Trophoblast cell (in vitro differentiated cells and primary cell): ENCODE results near the gene P2RY13.

ENCODE experiments used
- DNase-seq, 2 donors: peaks; one replicate each; pipeline ENCODE4 v3.0.0-alpha.2; 2016
- H2AFZ ChIP-seq: 2 replicates; pipeline ENCODE4 v1.6.1; 2013; ENCODE audit warnings: low read length, moderate library complexity, mild to moderate bottlenecking; ENCODE audit not compliant: insufficient read depth, poor library complexity
- H2AK5ac ChIP-seq: 2 replicates; pipeline ENCODE4 v1.6.1; 2013; ENCODE audit warnings: mild to moderate bottlenecking, low read length
- H2BK120ac ChIP-seq: 2 replicates; pipeline ENCODE4 v1.6.1; 2013; ENCODE audit warnings: low read length, mild to moderate bottlenecking, moderate library complexity; ENCODE audit not compliant: insufficient read depth, poor library complexity
- H2BK12ac ChIP-seq: 2 replicates; pipeline ENCODE4 v1.6.1; 2013; ENCODE audit warnings: mild to moderate bottlenecking, low read length, moderate library complexity
- H2BK5ac ChIP-seq: 2 replicates; pipeline ENCODE4 v1.6.1; 2013; ENCODE audit warnings: low read length, low read depth, moderate library complexity, mild to moderate bottlenecking; ENCODE audit not compliant: poor library complexity
- H3K14ac ChIP-seq: 2 replicates; pipeline ENCODE4 v1.6.1; 2013; ENCODE audit warnings: mild to moderate bottlenecking, low read length
- H3K18ac ChIP-seq: 2 replicates; pipeline ENCODE4 v1.6.1; 2013; ENCODE audit warnings: mild to moderate bottlenecking, low read length
- H3K23ac ChIP-seq: 2 replicates; pipeline ENCODE4 v1.6.1; 2013; ENCODE audit warnings: low read length
- H3K27ac ChIP-seq: 2 replicates; pipeline ENCODE4 v1.5.1; 2013; ENCODE audit warnings: low read depth, mild to moderate bottlenecking, inconsistent platforms, low read length, moderate library complexity
- H3K27me3 ChIP-seq: 2 replicates; pipeline ENCODE4 v1.6.1; 2013; ENCODE audit warnings: inconsistent platforms, mild to moderate bottlenecking, low read length, moderate library complexity; ENCODE audit not compliant: insufficient read depth
- H3K36me3 ChIP-seq, 2 experiments: 1 replicate in 1 of 2; 2 replicates in 1 of 2; pipeline ENCODE4 v1.6.1; 2013; ENCODE audit warnings: low read length in 2 of 2, mild to moderate bottlenecking in 2 of 2, moderate library complexity in 1 of 2; ENCODE audit not compliant: insufficient read depth in 2 of 2, control insufficient read depth in 1 of 2
- H3K4ac ChIP-seq: 2 replicates; pipeline ENCODE4 v1.6.1; 2013; ENCODE audit warnings: low read depth, mild to moderate bottlenecking, low read length, moderate library complexity
- H3K4me1 ChIP-seq, 2 experiments: 1 replicate in 1 of 2; 2 replicates in 1 of 2; pipeline ENCODE4 v1.6.1; 2013; ENCODE audit warnings: low read length in 2 of 2, mild to moderate bottlenecking in 2 of 2, moderate library complexity in 1 of 2; ENCODE audit not compliant: insufficient read depth in 2 of 2, control insufficient read depth in 1 of 2
- H3K4me2 ChIP-seq: 2 replicates; pipeline ENCODE4 v1.6.1; 2013; ENCODE audit warnings: inconsistent platforms, mild to moderate bottlenecking, low read length, moderate library complexity
- H3K4me3 ChIP-seq: 2 replicates; pipeline ENCODE4 v1.5.1; 2013; ENCODE audit warnings: mild to moderate bottlenecking, low read depth, low read length, inconsistent platforms
- H3K79me1 ChIP-seq: one replicate; pipeline ENCODE4 v1.6.1; 2013; ENCODE audit warnings: low read length
- H3K79me2 ChIP-seq: 2 replicates; pipeline ENCODE4 v1.6.1; 2013; ENCODE audit warnings: low read length, mild to moderate bottlenecking; ENCODE audit not compliant: control insufficient read depth, insufficient read depth, poor library complexity
- H3K9ac ChIP-seq: 2 replicates; pipeline ENCODE4 v1.6.1; 2013; ENCODE audit warnings: mild to moderate bottlenecking, low read length
- H3K9me3 ChIP-seq: 2 replicates; pipeline ENCODE4 v1.6.1; 2013; ENCODE audit warnings: low read depth, mild to moderate bottlenecking, control low read depth, inconsistent platforms, low read length; ENCODE audit not compliant: insufficient read depth
- H4K12ac ChIP-seq: 2 replicates; pipeline ENCODE4 v1.6.1; 2013; ENCODE audit warnings: low read depth, mild to moderate bottlenecking, low read length, moderate library complexity
- H4K8ac ChIP-seq: 2 replicates; pipeline ENCODE4 v1.6.1; 2013; ENCODE audit warnings: low read depth, mild to moderate bottlenecking, low read length, moderate library complexity
- H4K91ac ChIP-seq: one replicate; pipeline ENCODE4 v1.6.1; 2013; ENCODE audit warnings: low read depth, mild to moderate bottlenecking, low read length, moderate library complexity
- WGBS: extraction: QIAGEN DNeasy Blood & Tissue Kit; methylation state at CpG from one replicate; pipeline ENCODE4 v1.1.7; 2013; ENCODE audit warnings: missing lambda C conversion rate; ENCODE audit not compliant: insufficient read length, insufficient coverage; ENCODE audit errors: extremely low coverage; 5-methylcytosine and 5-hydroxymethylcytosine counted together

The P2RY13 gene

DNA sequence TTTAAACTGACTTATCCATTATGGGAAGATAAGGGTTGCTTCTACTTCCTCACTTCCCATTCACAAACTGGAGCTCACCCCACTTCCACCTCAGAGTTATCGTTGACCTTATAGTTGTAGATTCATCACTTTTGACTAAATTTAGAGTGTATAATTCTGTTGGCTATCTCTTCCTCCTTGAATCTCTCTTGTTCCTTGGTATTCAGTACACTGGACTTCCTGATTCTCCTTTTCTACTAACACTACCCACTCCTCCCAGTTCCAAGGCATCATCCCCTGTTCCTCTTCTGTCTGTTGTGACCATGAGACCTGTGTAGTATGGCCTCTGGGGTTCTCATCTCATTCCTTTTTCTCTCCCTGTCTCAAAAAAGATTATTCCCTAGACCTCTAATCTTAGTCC, 6.8 kb downstream of the P2RY13 start:
- peaks cover 0 to 3% of the 10 kb centered on the region in 2 experiments for H3K4me1 ChIP-seq
- WGBS = no CpG with 5 or more reads among the region's 1 CpG
- no peaks in the 10 kb centered on the region for H3K79me1 ChIP-seq
- H3K9ac ChIP-seq = no peak overlapping the region
- H3K23ac ChIP-seq = no peak overlapping the region
- H3K18ac ChIP-seq = no peak overlapping the region
- H4K8ac ChIP-seq = no peak overlapping the region
- no peak overlapping the region for H2AK5ac ChIP-seq
- H2BK120ac ChIP-seq = no peak overlapping the region
- no peak overlapping the region for H4K91ac ChIP-seq
- H3K14ac ChIP-seq = no peak overlapping the region
- no peaks in the 10 kb centered on the region for H3K9me3 ChIP-seq
- H3K27ac ChIP-seq = no peak overlapping the region
- no peak overlapping the region for H2BK12ac ChIP-seq
- H2BK5ac ChIP-seq = no peak overlapping the region
- no peak overlapping the region for H3K4me3 ChIP-seq
- no peaks in the 10 kb centered on the region for H3K27me3 ChIP-seq
- H4K12ac ChIP-seq = no peak overlapping the region
- H2AFZ ChIP-seq = no peak overlapping the region
- no peak overlapping the region for H3K4me2 ChIP-seq
- H3K79me2 ChIP-seq = no peaks in the 10 kb centered on the region
- DNase-seq = no peak
- no peaks in the 10 kb centered on the region for H3K36me3 ChIP-seq
- no peak overlapping the region for H3K4ac ChIP-seq

DNA sequence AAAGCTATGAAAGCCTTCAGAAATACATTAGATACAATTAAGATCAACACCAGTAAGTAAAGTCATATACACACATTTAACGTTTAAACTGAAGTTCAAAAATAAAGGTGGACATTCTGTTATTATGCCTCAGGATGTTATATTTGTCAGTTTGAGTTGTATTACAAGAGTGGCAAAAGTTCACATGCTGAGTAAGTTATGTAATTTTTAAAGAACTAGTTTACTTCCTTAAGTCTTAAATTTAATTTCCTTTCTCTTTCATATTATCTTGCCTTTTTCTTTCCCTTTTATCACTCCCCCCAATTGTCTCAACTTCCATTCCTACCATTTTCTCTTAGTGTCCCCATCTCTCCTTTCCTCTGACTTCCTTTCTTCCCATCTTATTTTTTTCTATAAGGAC, 7.8 kb downstream of the P2RY13 start:
- Histone ChIP-seq H2AFZ (no peak overlapping the region), H3K36me3 (no peaks in the 10 kb centered on the region), H3K27ac (no peak overlapping the region), H2BK5ac (no peak overlapping the region), H2BK12ac (no peak overlapping the region), H3K79me1 (peaks cover under 1% of the 10 kb centered on the region), H3K9me3 (no peaks in the 10 kb centered on the region), H3K4me2 (no peak overlapping the region), H2BK120ac (no peak overlapping the region), H3K4me3 (no peak overlapping the region), H3K4ac (no peak overlapping the region), H4K8ac (no peak overlapping the region), H2AK5ac (no peak overlapping the region), H3K4me1 (peaks cover 0 to 4% of the 10 kb centered on the region in 2 experiments), H3K23ac (no peak overlapping the region), H3K79me2 (no peaks in the 10 kb centered on the region), H4K12ac (no peak overlapping the region), H3K14ac (no peak overlapping the region), H3K27me3 (no peaks in the 10 kb centered on the region), H3K9ac (no peak overlapping the region), H3K18ac (no peak overlapping the region), H4K91ac (no peak overlapping the region)
- WGBS = no CpG with 5 or more reads among the region's 1 CpG
- no peak for DNase-seq

DNA sequence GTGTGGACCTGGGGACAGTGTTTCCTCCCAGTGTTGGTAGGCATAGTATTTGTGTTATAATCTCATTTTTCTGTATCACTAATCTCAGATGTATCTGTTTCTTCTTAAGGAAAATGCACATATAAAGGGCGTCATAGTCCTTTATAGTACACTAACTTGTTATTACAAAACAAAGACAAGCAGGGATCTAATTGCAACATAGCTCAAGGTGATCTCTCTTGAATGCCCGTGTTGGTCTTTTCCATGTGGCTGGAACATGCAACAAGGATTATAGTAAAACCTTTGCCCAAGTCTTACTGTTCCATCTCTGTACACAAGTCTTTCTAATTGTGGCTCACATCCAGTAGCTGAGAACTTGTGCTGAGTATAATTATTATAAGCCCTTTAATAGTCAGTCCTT, 9.2 kb downstream of the P2RY13 start:
- no CpG with 5 or more reads among the region's 2 CpGs for WGBS
- Histone ChIP-seq H3K23ac (no peak overlapping the region), H2BK120ac (no peak overlapping the region), H3K79me2 (no peaks in the 10 kb centered on the region), H3K27me3 (no peaks in the 10 kb centered on the region), H3K14ac (no peak overlapping the region), H3K18ac (no peak overlapping the region), H3K9ac (no peak overlapping the region), H2BK5ac (no peak overlapping the region), H3K27ac (no peak overlapping the region), H4K91ac (no peak overlapping the region), H3K9me3 (no peaks in the 10 kb centered on the region), H4K12ac (no peak overlapping the region), H3K4me1 (peaks cover 0 to 4% of the 10 kb centered on the region in 2 experiments), H3K36me3 (no peaks in the 10 kb centered on the region), H3K4me3 (no peak overlapping the region), H3K4ac (no peak overlapping the region), H2BK12ac (no peak overlapping the region), H3K79me1 (peaks cover 4% of the 10 kb centered on the region), H4K8ac (no peak overlapping the region), H2AK5ac (no peak overlapping the region), H2AFZ (no peak overlapping the region), H3K4me2 (no peak overlapping the region)
- DNase-seq = no peak

DNA sequence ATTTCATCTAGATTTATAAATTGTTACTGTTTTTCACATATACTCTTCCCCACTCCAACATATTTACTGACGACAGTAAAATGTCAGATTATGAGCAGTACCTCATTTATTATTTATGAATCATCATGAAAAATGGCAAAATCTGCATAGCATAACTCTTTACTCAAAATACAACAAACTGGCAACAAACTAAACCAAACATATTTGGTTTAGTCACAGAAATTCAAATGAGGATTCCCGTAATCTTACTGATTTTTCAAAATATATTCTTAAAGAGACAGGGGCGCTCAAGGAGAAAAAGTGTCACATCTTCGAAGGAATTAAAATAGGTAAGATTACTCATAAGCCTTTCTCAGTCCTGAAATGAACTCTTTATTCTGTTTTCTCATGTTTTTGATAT, 9.7 kb downstream of the P2RY13 start:
- H3K9ac ChIP-seq = no peak overlapping the region
- H2BK5ac ChIP-seq = no peak overlapping the region
- H3K27me3 ChIP-seq = no peaks in the 10 kb centered on the region
- H3K79me1 ChIP-seq = peaks cover 8% of the 10 kb centered on the region
- H3K23ac ChIP-seq = no peak overlapping the region
- H2BK120ac ChIP-seq = no peak overlapping the region
- no peaks in the 10 kb centered on the region for H3K36me3 ChIP-seq
- H3K9me3 ChIP-seq = no peaks in the 10 kb centered on the region
- H4K12ac ChIP-seq = no peak overlapping the region
- H3K18ac ChIP-seq = no peak overlapping the region
- no peak overlapping the region for H3K4me2 ChIP-seq
- no peak overlapping the region for H3K14ac ChIP-seq
- peaks cover 3 to 7% of the 10 kb centered on the region in 2 experiments for H3K4me1 ChIP-seq
- no peak overlapping the region for H2BK12ac ChIP-seq
- H2AFZ ChIP-seq = no peak overlapping the region
- no peak overlapping the region for H3K27ac ChIP-seq
- DNase-seq = peak in 1 of 2 donors; percentile 33
- no peaks in the 10 kb centered on the region for H3K79me2 ChIP-seq
- no peak overlapping the region for H4K91ac ChIP-seq
- H2AK5ac ChIP-seq = no peak overlapping the region
- no peak overlapping the region for H4K8ac ChIP-seq
- H3K4ac ChIP-seq = no peak overlapping the region
- WGBS = no CpG with 5 or more reads among the region's 4 CpGs
- H3K4me3 ChIP-seq = no peak overlapping the region
